MCF 10A (cell line): ENCODE measurements around the gene POU3F4. TPM values are rescaled to one million over a fixed set of nuclear protein-coding genes. Genes with fewer than 3 reads are reported as not detected.

ENCODE experiments used
- BruUV-seq: library from RNA; stranded (reverse); fragments of 400-500 nt; replicated peaks from 2 replicates; lab custom pipeline; 2021; lab: Mats Ljungman, UMichigan
- CTCF ChIA-PET: fragments of 300-600 bp; sonication (Branson Sonifier 250); formaldehyde crosslinking; extraction: SDS; loops from one replicate; lab custom pipeline; 2021; ENCODE audit warnings: antibody characterized with exemption, inconsistent platforms; lab: Yijun Ruan, JAX
- POLR2A ChIA-PET: fragments of 300-600, 350-650 bp; sonication (Branson Sonifier 250); formaldehyde crosslinking; extraction: SDS; loops from one replicate; lab custom pipeline; 2020; ENCODE audit warnings: antibody characterized with exemption, inconsistent platforms; lab: Yijun Ruan, JAX
- DNase-seq: peaks from one replicate; pipeline ENCODE4 v3.0.0-alpha.2; 2018; ENCODE audit not compliant: unreplicated experiment
- H3K27ac Mint-ChIP-seq: one replicate; pipeline ENCODE4 v1.8.0; 2022; ENCODE audit warnings: mild to moderate bottlenecking, low read depth, mixed read lengths; ENCODE audit not compliant: unreplicated experiment
- H3K27me3 Mint-ChIP-seq: one replicate; pipeline ENCODE4 v1.8.0; 2022; ENCODE audit warnings: mixed read lengths; ENCODE audit not compliant: insufficient read depth, unreplicated experiment
- H3K36me3 Mint-ChIP-seq: one replicate; pipeline ENCODE4 v1.8.0; 2022; ENCODE audit warnings: mild to moderate bottlenecking, moderate library complexity, mixed read lengths; ENCODE audit not compliant: insufficient read depth, unreplicated experiment
- H3K4me1 Mint-ChIP-seq: one replicate; pipeline ENCODE4 v1.8.0; 2022; ENCODE audit warnings: mixed read lengths; ENCODE audit not compliant: insufficient read depth, unreplicated experiment
- H3K4me3 Mint-ChIP-seq: one replicate; pipeline ENCODE4 v1.8.0; 2022; ENCODE audit warnings: mild to moderate bottlenecking, moderate library complexity, mixed read lengths; ENCODE audit not compliant: unreplicated experiment
- H3K9me3 Mint-ChIP-seq: one replicate; pipeline ENCODE4 v1.8.0; 2022; ENCODE audit warnings: mixed read lengths; ENCODE audit not compliant: unreplicated experiment
- intact Hi-C: fragments of 100-400 bp; cut with micrococcal nuclease; formaldehyde crosslinking; loops from 2 replicates; pipeline ENCODE4 v1.14.1; 2022
- total RNA-seq: library from RNA; stranded (reverse); gene quantifications from 2 replicates; pipeline ENCODE4 v1.2.3, GENCODE V29; 2022
- TF ChIP-seq, protein P1 (sequence below): fragments of 200-600 bp; IDR thresholded peaks from one replicate; pipeline ENCODE4 v1.8.0; 2022; ENCODE audit warnings: antibody characterized with exemption, mild to moderate bottlenecking; ENCODE audit not compliant: unreplicated experiment

Gene POU3F4
- total RNA-seq, 1 experiment from 2014 or later = not detected

DNA sequence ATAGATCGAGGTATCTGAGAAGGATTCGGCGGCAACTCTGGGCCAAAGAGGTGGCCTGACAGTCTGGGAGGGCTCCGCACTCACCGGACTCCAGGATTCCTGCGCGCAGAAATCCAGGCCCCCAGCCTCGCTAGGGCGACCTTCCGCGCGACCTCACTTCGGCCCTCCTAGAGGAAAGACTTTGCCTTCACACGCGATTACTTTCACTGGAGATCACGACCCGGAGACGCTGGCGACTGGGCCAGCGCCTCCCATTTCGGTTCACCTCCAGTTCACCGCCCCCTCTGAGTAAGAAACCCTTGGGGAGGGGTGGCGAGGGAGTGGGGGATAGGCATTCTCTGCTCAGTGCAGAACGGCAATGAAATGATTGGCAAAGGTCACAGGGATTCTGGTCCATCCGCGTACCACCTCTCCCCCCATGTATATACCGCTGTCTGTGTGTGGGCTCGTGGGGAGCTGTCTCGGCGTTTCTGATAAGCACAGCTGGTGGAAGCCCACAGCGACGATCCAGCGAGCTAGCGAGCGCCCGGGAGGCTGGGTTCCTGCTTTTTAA lies 2.5 kb downstream of the POU3F4 start:
- H3K27me3 Mint-ChIP-seq = peaks cover 13% of the 10 kb centered on the region
- no TSS peak for BruUV-seq
- no peaks in the 10 kb centered on the region for H3K4me1 Mint-ChIP-seq
- ChIA-PET CTCF (no interaction called here), POLR2A (no interaction called here)
- TF ChIP-seq, protein P1, sequence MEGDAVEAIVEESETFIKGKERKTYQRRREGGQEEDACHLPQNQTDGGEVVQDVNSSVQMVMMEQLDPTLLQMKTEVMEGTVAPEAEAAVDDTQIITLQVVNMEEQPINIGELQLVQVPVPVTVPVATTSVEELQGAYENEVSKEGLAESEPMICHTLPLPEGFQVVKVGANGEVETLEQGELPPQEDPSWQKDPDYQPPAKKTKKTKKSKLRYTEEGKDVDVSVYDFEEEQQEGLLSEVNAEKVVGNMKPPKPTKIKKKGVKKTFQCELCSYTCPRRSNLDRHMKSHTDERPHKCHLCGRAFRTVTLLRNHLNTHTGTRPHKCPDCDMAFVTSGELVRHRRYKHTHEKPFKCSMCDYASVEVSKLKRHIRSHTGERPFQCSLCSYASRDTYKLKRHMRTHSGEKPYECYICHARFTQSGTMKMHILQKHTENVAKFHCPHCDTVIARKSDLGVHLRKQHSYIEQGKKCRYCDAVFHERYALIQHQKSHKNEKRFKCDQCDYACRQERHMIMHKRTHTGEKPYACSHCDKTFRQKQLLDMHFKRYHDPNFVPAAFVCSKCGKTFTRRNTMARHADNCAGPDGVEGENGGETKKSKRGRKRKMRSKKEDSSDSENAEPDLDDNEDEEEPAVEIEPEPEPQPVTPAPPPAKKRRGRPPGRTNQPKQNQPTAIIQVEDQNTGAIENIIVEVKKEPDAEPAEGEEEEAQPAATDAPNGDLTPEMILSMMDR = no peak
- no peak for DNase-seq
- intact Hi-C loops = no loop called here
- H3K4me3 Mint-ChIP-seq = no peak overlapping the region
- H3K27ac Mint-ChIP-seq = no peak overlapping the region
- H3K9me3 Mint-ChIP-seq = peaks cover 9% of the 10 kb centered on the region
- no peaks in the 10 kb centered on the region for H3K36me3 Mint-ChIP-seq

DNA sequence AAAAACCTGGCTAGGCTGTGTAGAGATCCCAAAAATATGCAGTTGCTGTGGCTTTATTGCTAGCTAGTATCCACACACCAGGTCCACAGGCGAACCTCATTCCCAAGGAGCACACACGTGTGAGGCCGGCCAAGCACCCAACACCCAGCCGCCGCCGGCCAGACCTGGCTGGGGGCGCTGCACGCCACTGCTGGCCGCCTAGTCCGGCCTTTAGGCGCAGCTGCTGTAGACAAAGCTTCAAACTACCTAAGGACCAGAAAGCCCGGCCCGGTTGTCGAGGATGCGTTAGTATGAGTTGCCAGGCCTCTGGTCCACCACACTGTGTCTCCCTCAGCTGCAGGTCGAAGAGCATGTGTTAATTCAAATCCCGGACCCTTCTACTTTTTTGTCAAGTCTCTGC lies 3.1 kb downstream of the POU3F4 start:
- CTCF ChIA-PET = no interaction called here

DNA sequence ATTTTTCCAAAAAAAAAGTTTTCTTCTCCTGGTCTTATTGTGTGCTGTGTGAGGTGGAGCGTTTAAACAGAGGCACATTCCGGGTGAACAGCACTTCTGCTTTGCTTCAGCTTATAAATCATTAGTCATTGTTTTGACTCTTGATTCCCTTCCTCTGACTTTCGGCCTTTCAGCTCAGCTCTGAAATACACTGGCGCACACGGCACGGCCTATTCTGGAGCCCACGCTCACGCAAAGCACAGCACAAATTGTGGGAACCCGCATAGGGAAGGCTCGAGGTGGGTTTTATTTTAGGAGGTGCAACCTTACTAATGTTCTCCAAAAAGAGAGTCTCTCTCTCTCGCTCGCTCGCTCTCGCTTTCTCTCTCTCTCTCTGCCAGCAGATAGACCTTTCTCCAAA lies 4.0 kb downstream of the POU3F4 start:
- Mint-ChIP-seq H3K4me3 (no peak overlapping the region), H3K27ac (no peak overlapping the region), H3K9me3 (peaks cover 9% of the 10 kb centered on the region), H3K36me3 (no peaks in the 10 kb centered on the region), H3K4me1 (no peaks in the 10 kb centered on the region), H3K27me3 (peaks cover 10% of the 10 kb centered on the region)
- ChIA-PET CTCF (no interaction called here), POLR2A (interaction anchor here (0.6 kb wide), 1 partner anchor 1503 kb away, joined by 3 read pairs; no protein-coding TSS in a partner anchor)
- TF ChIP-seq, protein P1 = no peak
- BruUV-seq = no TSS peak
- intact Hi-C loops = no loop called here
- DNase-seq = no peak

More for the DNA sequence above, 3.1 kb downstream of the POU3F4 start:
- no peaks in the 10 kb centered on the region for H3K36me3 Mint-ChIP-seq
- H3K4me3 Mint-ChIP-seq = no peak overlapping the region
- DNase-seq = no peak
- POLR2A ChIA-PET = no interaction called here
- intact Hi-C loops = no loop called here
- peaks cover 9% of the 10 kb centered on the region for H3K9me3 Mint-ChIP-seq
- no TSS peak for BruUV-seq
- peaks cover 10% of the 10 kb centered on the region for H3K27me3 Mint-ChIP-seq
- H3K27ac Mint-ChIP-seq = no peak overlapping the region
- H3K4me1 Mint-ChIP-seq = no peaks in the 10 kb centered on the region
- TF ChIP-seq, protein P1 = no peak

DNA sequence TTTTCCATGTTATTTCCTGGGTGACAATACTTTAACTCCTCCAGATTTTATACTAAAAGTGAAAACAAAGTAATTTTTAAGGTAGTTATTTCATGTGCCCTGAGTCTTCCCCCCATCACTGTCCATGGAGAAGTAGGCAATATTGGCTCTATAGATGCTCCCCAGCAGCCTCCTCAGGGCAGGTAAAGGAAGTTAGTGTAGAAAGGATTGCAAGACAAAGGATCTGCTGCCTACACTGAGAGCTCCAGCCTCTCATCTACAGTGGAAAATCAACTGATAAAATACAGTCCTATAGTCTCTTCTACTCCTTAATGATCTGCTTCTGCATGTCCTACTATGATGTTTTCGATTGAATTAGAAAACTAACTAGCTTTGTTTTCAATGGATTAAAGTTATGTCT lies 8.5 kb downstream of the POU3F4 start:
- no peaks in the 10 kb centered on the region for H3K36me3 Mint-ChIP-seq
- CTCF ChIA-PET = no interaction called here

More for the DNA sequence above, 8.5 kb downstream of the POU3F4 start:
- no peak overlapping the region for H3K27ac Mint-ChIP-seq
- H3K27me3 Mint-ChIP-seq = peaks cover 26% of the 10 kb centered on the region
- TF ChIP-seq, protein P1 = no peak
- no peak overlapping the region for H3K4me3 Mint-ChIP-seq
- no TSS peak for BruUV-seq
- POLR2A ChIA-PET = no interaction called here
- H3K9me3 Mint-ChIP-seq = no peaks in the 10 kb centered on the region
- no peaks in the 10 kb centered on the region for H3K4me1 Mint-ChIP-seq
- no peak for DNase-seq
- intact Hi-C loops = no loop called here
